HepG2 (cell line): ENCODE data around the gene ACP1. TPM values are rescaled to one million over a fixed set of nuclear protein-coding genes. Genes with fewer than 3 reads are reported as not detected.
A peak's percentile ranks its signal among the peaks of the same experiment; 100 is the strongest.

ENCODE experiments used
- ATF7-NPFF ChIP-seq: sonication (generic); formaldehyde crosslinking; IDR thresholded peaks from 2 replicates; pipeline ENCODE4 v1.8.1; 2023; ENCODE audit warnings: mild to moderate bottlenecking, low read depth, missing genetic modification reagents, moderate library complexity
- BCL6 ChIP-seq: IDR thresholded peaks from 2 replicates; pipeline ENCODE4 v1.6.1; 2016; ENCODE audit warnings: missing genetic modification reagents, missing compliant biosample characterization
- CBX2 ChIP-seq, 2 experiments: fragments of 200-600 bp in 1 of 2; sonication (generic); formaldehyde crosslinking in 1 of 2; IDR thresholded peaks; 2 replicates each; pipeline versions ENCODE4 v1.7.0 to v1.8.1; 2018 to 2022; ENCODE audit warnings: low read depth in 2 of 2, low read length in 1 of 2, mild to moderate bottlenecking in 1 of 2, missing genetic modification reagents in 1 of 2
- FIP1L1 ChIP-seq: fragments of 200-400 bp; formaldehyde crosslinking; IDR thresholded peaks from 2 replicates; pipeline ENCODE4 v1.6.1; 2018; ENCODE audit warnings: low read depth, mild to moderate bottlenecking, low read length, moderate library complexity, borderline replicate concordance; ENCODE audit not compliant: insufficient read depth
- FOXO1 ChIP-seq: sonication (generic); formaldehyde crosslinking; IDR thresholded peaks from 2 replicates; pipeline ENCODE4 v1.4.0; 2020; ENCODE audit warnings: missing genetic modification reagents
- FOXP1 ChIP-seq, 2 experiments: fragments of 450-650 bp in 1 of 2; IDR thresholded peaks; 2 replicates each; pipeline ENCODE4 v1.6.1; 2017 to 2018; ENCODE audit warnings: antibody characterized with exemption in 1 of 2
- HNF4G ChIP-seq, 2 experiments: sonication (generic) in 1 of 2; formaldehyde crosslinking in 1 of 2; IDR thresholded peaks; 2 replicates each; pipeline versions ENCODE4 v1.4.0 to v1.6.1; 2011 to 2020; ENCODE audit warnings: borderline replicate concordance in 2 of 2, low read depth in 2 of 2, mild to moderate bottlenecking in 2 of 2, low read length in 1 of 2, missing genetic modification reagents in 1 of 2, moderate library complexity in 1 of 2
- HOXA9 ChIP-seq: sonication (generic); formaldehyde crosslinking; IDR thresholded peaks from 2 replicates; pipeline ENCODE4 v1.8.1; 2022; ENCODE audit warnings: missing genetic modification reagents, mild to moderate bottlenecking, moderate library complexity, borderline replicate concordance
- KDM2A ChIP-seq: sonication (generic); formaldehyde crosslinking; IDR thresholded peaks from 2 replicates; pipeline ENCODE4 v1.4.0; 2020; ENCODE audit warnings: low read depth, missing genetic modification reagents, borderline replicate concordance
- KMT2B ChIP-seq: IDR thresholded peaks from 2 replicates; pipeline ENCODE4 v1.6.1; 2016; ENCODE audit warnings: missing genetic modification reagents, missing compliant biosample characterization
- MED13 ChIP-seq: sonication (generic); formaldehyde crosslinking; IDR thresholded peaks from 2 replicates; pipeline ENCODE4 v1.5.0; 2020; ENCODE audit warnings: missing genetic modification reagents
- MTA3 ChIP-seq: sonication (generic); formaldehyde crosslinking; IDR thresholded peaks from 2 replicates; pipeline ENCODE4 v1.4.0; 2020; ENCODE audit warnings: missing genetic modification reagents
- MZF1 ChIP-seq: sonication (generic); formaldehyde crosslinking; IDR thresholded peaks from 2 replicates; pipeline ENCODE4 v1.8.1; 2023; ENCODE audit warnings: mild to moderate bottlenecking, missing genetic modification reagents, borderline replicate concordance
- REXO4 ChIP-seq: sonication (generic); formaldehyde crosslinking; IDR thresholded peaks from 2 replicates; pipeline ENCODE4 v1.8.0; 2022; ENCODE audit warnings: missing genetic modification reagents, mild to moderate bottlenecking, borderline replicate concordance
- SMARCC2 ChIP-seq: fragments of 450-650 bp; IDR thresholded peaks from 2 replicates; pipeline ENCODE4 v1.6.1; 2017; ENCODE audit warnings: antibody characterized with exemption, mild to moderate bottlenecking
- SNAPC2 ChIP-seq: sonication (generic); formaldehyde crosslinking; IDR thresholded peaks from 2 replicates; pipeline ENCODE4 v1.8.1; 2022; ENCODE audit warnings: mild to moderate bottlenecking, missing genetic modification reagents
- TBL1XR1 ChIP-seq: fragments of 150-350 bp; IDR thresholded peaks from 2 replicates; pipeline ENCODE4 v1.6.1; 2014; ENCODE audit warnings: borderline replicate concordance, low read length; ENCODE audit not compliant: partially characterized antibody
- THAP11 ChIP-seq: IDR thresholded peaks from 2 replicates; pipeline ENCODE4 v1.6.1; 2016; ENCODE audit warnings: missing biosample characterization, missing genetic modification reagents
- ZNF224 ChIP-seq: sonication (generic); formaldehyde crosslinking; IDR thresholded peaks from 2 replicates; pipeline ENCODE4 v1.5.0; 2020; ENCODE audit warnings: mild to moderate bottlenecking, missing genetic modification reagents
- ZNF264 ChIP-seq: sonication (generic); formaldehyde crosslinking; IDR thresholded peaks from 2 replicates; pipeline ENCODE4 v1.4.0; 2020; ENCODE audit warnings: missing genetic modification reagents
- ZNF589 ChIP-seq: sonication (generic); formaldehyde crosslinking; conservative IDR thresholded peaks from 2 replicates; pipeline ENCODE4 v1.8.0; 2022; ENCODE audit warnings: mild to moderate bottlenecking, moderate library complexity, missing genetic modification reagents
- ZNF607 ChIP-seq: sonication (generic); formaldehyde crosslinking; IDR thresholded peaks from 2 replicates; pipeline ENCODE4 v1.5.1; 2020; ENCODE audit warnings: missing genetic modification reagents, mild to moderate bottlenecking, borderline replicate concordance
- ZNF724P ChIP-seq: sonication (generic); formaldehyde crosslinking; IDR thresholded peaks from 2 replicates; pipeline ENCODE4 v1.8.0; 2022; ENCODE audit warnings: missing genetic modification reagents, borderline replicate concordance
- ZSCAN25 ChIP-seq: sonication (generic); formaldehyde crosslinking; IDR thresholded peaks from 2 replicates; pipeline ENCODE4 v1.8.0; 2022; ENCODE audit warnings: mild to moderate bottlenecking, missing genetic modification reagents
- polyA plus RNA-seq, 8 experiments: library from polyadenylated mRNA; depleted of rRNA in 3 of 8; stranded (reverse) in 7 of 8; unstranded in 1 of 8; fragments of >200 nt; fragmentation: Illumina TruSeq in 4 of 8; extraction: Trizol in 4 of 8; gene quantifications; 2 replicates each; pipeline versions ENCODE4 v1.2.1 to v1.2.3, GENCODE V29; 2011 to 2016; ENCODE audit warnings: low read depth in 4 of 8, missing spikeins in 1 of 8, mixed read lengths in 1 of 8; ENCODE audit not compliant: insufficient read depth in 1 of 8
- total RNA-seq, 5 experiments: library from RNA; depleted of rRNA; stranded (reverse); fragments of >200 nt; fragmentation: Illumina TruSeq; extraction: Trizol; gene quantifications; 2 replicates each; pipeline ENCODE4 v1.2.3, GENCODE V29; 2016; ENCODE audit warnings: low read depth in 1 of 5
- TF ChIP-seq, protein P1 (sequence below), 2 experiments: IDR thresholded peaks; 2 replicates each; pipeline ENCODE4 v1.6.1; 2011 to 2012; ENCODE audit warnings: low read length in 2 of 2, borderline replicate concordance in 1 of 2, low read depth in 1 of 2, mild to moderate bottlenecking in 1 of 2, moderate library complexity in 1 of 2
- TF ChIP-seq, protein P2 (sequence below): sonication (generic); formaldehyde crosslinking; IDR thresholded peaks from 2 replicates; pipeline ENCODE4 v1.4.0; 2020; ENCODE audit warnings: mild to moderate bottlenecking, missing genetic modification reagents

ACP1 gene
- total and polyA plus RNA-seq, 2 of the 13 experiments (the other 11 are each of a cell fraction or from before 2014, with no cell fraction given) = 246 to 348 TPM

DNA sequence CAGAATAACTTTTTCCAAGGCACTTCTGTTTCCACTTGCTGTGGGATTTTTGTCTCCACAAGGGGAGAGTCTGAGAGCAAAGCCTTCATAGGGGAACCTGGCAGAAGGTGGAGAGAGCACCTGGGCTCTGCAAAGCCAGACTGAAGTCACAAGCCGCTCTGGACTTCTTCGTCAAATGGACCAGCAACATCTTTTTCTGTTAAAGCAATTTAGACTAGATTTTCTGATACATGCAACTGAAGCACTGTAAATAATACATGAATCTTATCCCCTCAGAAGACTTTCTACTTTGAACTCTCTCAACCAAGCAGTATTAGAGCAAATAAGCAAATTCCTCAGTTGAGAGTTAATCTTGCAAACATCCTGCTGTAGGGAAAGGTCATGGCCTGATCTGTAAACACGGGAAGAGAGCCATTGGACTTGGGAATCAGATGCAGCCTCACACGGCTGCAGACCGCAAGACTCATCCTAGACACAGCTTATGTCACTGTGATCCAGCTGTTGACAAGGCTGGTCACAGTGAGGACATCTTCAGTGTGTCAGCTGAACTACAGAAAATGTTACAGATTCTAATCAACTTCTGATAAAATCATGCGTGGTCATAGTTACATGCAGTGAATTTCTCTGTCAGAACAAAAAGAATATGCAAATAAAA lies 4.1 kb upstream of the ACP1 start (continued):
- peak; percentile 87 for TF ChIP-seq FOXP1 (IDR thresholded peaks at IDR 0.05)
- TF ChIP-seq FOXP1 (CRISPR knock-in tag; IDR thresholded peaks at IDR 0.05) = peak; percentile 99
- peak; percentile 97 for TF ChIP-seq MED13 (CRISPR knock-in tag)
- TF ChIP-seq HOXA9 (CRISPR knock-in tag) = peak; percentile 69; the same call in 1 of the 2 replicates
- TF ChIP-seq MTA3 (CRISPR knock-in tag) = no peak
- TF ChIP-seq ZNF724P (CRISPR knock-in tag) = peak; percentile 88; the same call in 1 of the 2 replicates
- TF ChIP-seq FOXO1 (CRISPR knock-in tag) = peak; percentile 100
- no peak for TF ChIP-seq SMARCC2
- 0 out of 2 replicates have a peak, but pooled peaks have one; percentile 56 for TF ChIP-seq ZNF224
- peak; percentile 100 for TF ChIP-seq BCL6
- TF ChIP-seq CBX2 (IDR thresholded peaks at IDR 0.05; ENCODE audit: low read depth, low read length) = no peak
- TF ChIP-seq CBX2 (CRISPR knock-in tag; IDR thresholded peaks at IDR 0.05; ENCODE audit: low read depth) = no peak; the same call in 1 of the 2 replicates
- peak; percentile 100 for TF ChIP-seq TBL1XR1
- TF ChIP-seq FIP1L1 = no peak
- TF ChIP-seq, protein P1, sequence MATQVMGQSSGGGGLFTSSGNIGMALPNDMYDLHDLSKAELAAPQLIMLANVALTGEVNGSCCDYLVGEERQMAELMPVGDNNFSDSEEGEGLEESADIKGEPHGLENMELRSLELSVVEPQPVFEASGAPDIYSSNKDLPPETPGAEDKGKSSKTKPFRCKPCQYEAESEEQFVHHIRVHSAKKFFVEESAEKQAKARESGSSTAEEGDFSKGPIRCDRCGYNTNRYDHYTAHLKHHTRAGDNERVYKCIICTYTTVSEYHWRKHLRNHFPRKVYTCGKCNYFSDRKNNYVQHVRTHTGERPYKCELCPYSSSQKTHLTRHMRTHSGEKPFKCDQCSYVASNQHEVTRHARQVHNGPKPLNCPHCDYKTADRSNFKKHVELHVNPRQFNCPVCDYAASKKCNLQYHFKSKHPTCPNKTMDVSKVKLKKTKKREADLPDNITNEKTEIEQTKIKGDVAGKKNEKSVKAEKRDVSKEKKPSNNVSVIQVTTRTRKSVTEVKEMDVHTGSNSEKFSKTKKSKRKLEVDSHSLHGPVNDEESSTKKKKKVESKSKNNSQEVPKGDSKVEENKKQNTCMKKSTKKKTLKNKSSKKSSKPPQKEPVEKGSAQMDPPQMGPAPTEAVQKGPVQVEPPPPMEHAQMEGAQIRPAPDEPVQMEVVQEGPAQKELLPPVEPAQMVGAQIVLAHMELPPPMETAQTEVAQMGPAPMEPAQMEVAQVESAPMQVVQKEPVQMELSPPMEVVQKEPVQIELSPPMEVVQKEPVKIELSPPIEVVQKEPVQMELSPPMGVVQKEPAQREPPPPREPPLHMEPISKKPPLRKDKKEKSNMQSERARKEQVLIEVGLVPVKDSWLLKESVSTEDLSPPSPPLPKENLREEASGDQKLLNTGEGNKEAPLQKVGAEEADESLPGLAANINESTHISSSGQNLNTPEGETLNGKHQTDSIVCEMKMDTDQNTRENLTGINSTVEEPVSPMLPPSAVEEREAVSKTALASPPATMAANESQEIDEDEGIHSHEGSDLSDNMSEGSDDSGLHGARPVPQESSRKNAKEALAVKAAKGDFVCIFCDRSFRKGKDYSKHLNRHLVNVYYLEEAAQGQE (IDR thresholded peaks at IDR 0.05; ENCODE audit: borderline replicate concordance in 1 of 2, low read depth in 1 of 2, low read length in 2 of 2) = peak in 1 of 2 experiments; percentile 87; a peak in 2 of 4 replicates
- TF ChIP-seq ZNF589 = peak; percentile 92
- TF ChIP-seq KDM2A (CRISPR knock-in tag) = peak; percentile 96
- TF ChIP-seq ZSCAN25 (CRISPR knock-in tag) = peak; percentile 79
- TF ChIP-seq SNAPC2 (CRISPR knock-in tag) = peak; percentile 95
- TF ChIP-seq KMT2B (CRISPR knock-in tag) = peak; percentile 87
- TF ChIP-seq REXO4 (CRISPR knock-in tag) = no peak
- TF ChIP-seq ZNF607 (CRISPR knock-in tag) = peak; percentile 96
- peak; percentile 89 for TF ChIP-seq THAP11 (CRISPR knock-in tag)
- TF ChIP-seq MZF1 = no peak
- TF ChIP-seq ATF7-NPFF = peak; percentile 28; the same call in 1 of the 2 replicates
- TF ChIP-seq, protein P2, sequence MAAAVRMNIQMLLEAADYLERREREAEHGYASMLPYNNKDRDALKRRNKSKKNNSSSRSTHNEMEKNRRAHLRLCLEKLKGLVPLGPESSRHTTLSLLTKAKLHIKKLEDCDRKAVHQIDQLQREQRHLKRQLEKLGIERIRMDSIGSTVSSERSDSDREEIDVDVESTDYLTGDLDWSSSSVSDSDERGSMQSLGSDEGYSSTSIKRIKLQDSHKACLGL (CRISPR knock-in tag) = no peak; the same call in 1 of the 2 replicates
- peak; percentile 98 for TF ChIP-seq HNF4G (IDR thresholded peaks at IDR 0.05; ENCODE audit: borderline replicate concordance, low read depth, low read length)
- peak; percentile 96 for TF ChIP-seq HNF4G (CRISPR knock-in tag; IDR thresholded peaks at IDR 0.05; ENCODE audit: borderline replicate concordance, low read depth)
- TF ChIP-seq ZNF264 (CRISPR knock-in tag) = no peak; the same call in none of the 2 replicates
